ENCODE data around the gene MFSD2A. TPM values are rescaled to one million over a fixed set of nuclear protein-coding genes. Genes with fewer than 3 reads are reported as not detected.

MFSD2A gene
- polyA plus RNA-seq, 3 donors from 2014 or later, result 0.29 to 4.2 (median 0.38) TPM

DNA sequence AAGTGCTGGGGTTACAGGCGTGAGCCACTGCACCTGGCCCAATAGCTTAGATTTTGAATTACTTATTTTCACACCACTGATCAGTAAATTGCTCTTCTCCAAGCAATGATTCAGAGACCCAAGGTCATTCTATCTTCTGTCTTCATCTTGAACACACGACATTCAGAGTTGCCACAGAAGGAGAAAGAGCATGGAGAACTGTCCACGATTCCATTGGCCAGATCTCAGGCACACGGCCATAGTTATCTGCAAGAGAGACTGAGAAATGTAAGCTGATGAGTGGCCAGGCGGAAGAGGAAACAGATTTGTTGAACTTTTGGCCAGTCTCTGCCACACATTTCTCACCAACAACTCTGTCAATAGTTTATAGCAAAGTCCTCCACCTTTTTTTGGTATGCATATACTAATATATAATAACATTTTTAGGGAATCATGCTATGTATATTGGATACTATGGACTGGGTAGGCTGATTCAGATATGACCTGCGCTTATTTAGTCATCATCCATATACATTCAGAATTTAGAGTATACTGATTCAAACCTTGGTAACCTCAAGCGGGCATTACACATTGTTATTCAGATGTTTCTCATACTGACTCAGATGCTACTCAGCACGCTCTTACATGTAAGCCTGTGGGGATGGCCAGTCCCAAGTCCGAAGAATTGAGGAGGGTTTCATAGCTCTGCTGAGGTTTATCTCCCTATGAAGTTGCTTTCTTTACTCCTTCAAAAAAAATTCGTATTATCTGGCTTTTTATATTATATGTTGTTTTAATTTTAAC is 60.1 kb downstream of the MFSD2A start:
- H3K4me3 Mint-ChIP-seq, result no peak overlapping the region
- peaks cover 0 to 7% (median 3%) of the 10 kb centered on the region in 3 donors for H3K27me3 Mint-ChIP-seq (ENCODE audit: low read depth in 3 of 3)
- peaks cover 2 to 16% of the 10 kb centered on the region in 2 donors for H3K4me1 Mint-ChIP-seq
- no peak for DNase-seq
- H3K27ac Mint-ChIP-seq, result no peak overlapping the region
- no peaks in the 10 kb centered on the region for H3K36me3 Mint-ChIP-seq
- H3K9me3 Mint-ChIP-seq, result no peaks in the 10 kb centered on the region

DNA sequence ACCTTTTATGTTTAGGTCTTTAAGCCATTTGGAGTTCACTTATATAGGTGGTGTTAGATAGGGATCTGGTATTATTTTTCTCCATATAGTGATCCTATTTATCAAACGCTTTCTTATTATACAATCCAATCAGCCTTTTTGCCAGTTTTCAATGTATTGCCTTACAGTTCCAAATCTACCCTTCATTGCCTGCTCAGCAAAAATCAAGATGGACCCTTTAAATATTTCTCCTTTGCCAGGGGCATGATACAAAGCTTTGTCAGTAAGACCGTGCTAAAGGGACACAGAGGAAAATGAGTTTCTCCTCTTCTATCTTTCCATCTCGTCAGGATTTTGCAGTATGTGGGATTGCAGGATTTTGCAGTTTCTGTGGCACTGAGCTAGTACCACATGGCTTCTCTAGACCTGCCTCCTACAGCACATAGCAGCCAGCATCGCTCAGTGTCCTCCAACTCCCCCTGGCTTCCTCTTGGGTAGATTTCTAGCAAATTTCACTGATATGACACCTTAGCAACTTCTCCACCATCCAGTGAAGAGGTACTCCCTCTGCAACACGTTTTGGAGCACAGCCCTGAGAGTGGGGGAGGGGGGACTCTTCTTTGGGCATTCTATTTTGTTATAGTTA is 63.1 kb downstream of the MFSD2A start:
- Mint-ChIP-seq H3K4me3 (no peak overlapping the region), H3K4me1 (peaks cover 2 to 16% of the 10 kb centered on the region in 2 donors), H3K9me3 (peaks cover 0 to 1% (median 0%) of the 10 kb centered on the region in 6 donors), H3K27me3 (ENCODE audit: low read depth in 3 of 3) (peaks cover 0 to 7% (median 3%) of the 10 kb centered on the region in 3 donors), H3K36me3 (peaks cover 0 to 2% (median 0%) of the 10 kb centered on the region in 3 donors), H3K27ac (no peak overlapping the region)
- no peak for DNase-seq

Other genes with a start within 250 kb of the MFSD2A start
- 100 to 1,000 TPM in 2 of 3 donors, 10 to 100 TPM in 1; 99.6 to 177 (median 133) TPM for gene PPIE, start 216.3 kb upstream of the MFSD2A start, polyA plus RNA-seq
- under 1 TPM in 1 of 3 donors, not detected in 2; 0.24 TPM for gene OXCT2, start 183.8 kb upstream of the MFSD2A start, polyA plus RNA-seq
- gene BMP8B, start 166.3 kb upstream of the MFSD2A start, polyA plus RNA-seq, result under 1 TPM; 0.09 to 0.31 (median 0.16) TPM
- 1 to 10 TPM; 6.5 to 9.0 (median 8.5) TPM for gene TRIT1, start 71.6 kb upstream of the MFSD2A start, polyA plus RNA-seq
- gene MYCL, start 53.2 kb upstream of the MFSD2A start, polyA plus RNA-seq, result 1 to 10 TPM in 2 of 3 donors, under 1 TPM in 1; 0.83 to 4.0 (median 2.9) TPM
- gene CAP1, start 85.6 kb downstream of the MFSD2A start, polyA plus RNA-seq, result 1,000 to 10,000 TPM in 1 of 3 donors, 100 to 1,000 TPM in 2; 766 to 1,293 (median 950) TPM
- 100 to 1,000 TPM in 2 of 3 donors, 10 to 100 TPM in 1; 76.2 to 160 (median 128) TPM for gene PPT1, start 142.1 kb downstream of the MFSD2A start, polyA plus RNA-seq
- gene RLF, start 206.2 kb downstream of the MFSD2A start, polyA plus RNA-seq, result 10 to 100 TPM in 1 of 3 donors, 1 to 10 TPM in 2; 5.0 to 10.6 (median 8.2) TPM

All from immature natural killer cell (primary cell).